HEK293 (cell line): ENCODE data around the gene CCNJL.

Experiments used
- CTCF ChIA-PET: fragments of 350-600 bp; formaldehyde crosslinking; extraction: SDS; loops from one replicate; lab custom pipeline; 2021; ENCODE audit warnings: antibody characterized with exemption; lab: Yijun Ruan, JAX
- POLR2A ChIA-PET: fragments of 300-600 bp; formaldehyde crosslinking; extraction: SDS; loops from one replicate; lab custom pipeline; 2020; ENCODE audit warnings: antibody characterized with exemption, inconsistent platforms; lab: Yijun Ruan, JAX
- H3K27ac ChIP-seq: fragments of 200-500 bp; sonication (Bioruptor generic); 2 replicates; pipeline ENCODE4 v1.5.1; 2014; ENCODE audit warnings: low read depth, low read length, control low read depth, inconsistent platforms; ENCODE audit errors: extremely low read depth
- H3K36me3 ChIP-seq, 2 experiments: fragments of 200-500 bp in 1 of 2; sonication (Bioruptor generic) in 1 of 2; 1 replicate in 1 of 2; 2 replicates in 1 of 2; pipeline ENCODE4 v1.5.1; 2014 to 2017; ENCODE audit warnings: inconsistent platforms in 2 of 2, low read length in 2 of 2; ENCODE audit not compliant: control insufficient read depth in 2 of 2, insufficient read depth in 1 of 2
- H3K4me1 ChIP-seq: fragments of 200-500 bp; sonication (Bioruptor generic); 2 replicates; pipeline ENCODE4 v1.5.1; 2014; ENCODE audit warnings: mild to moderate bottlenecking, low read length, inconsistent platforms; ENCODE audit not compliant: control insufficient read depth, insufficient read depth
- H3K4me3 ChIP-seq: 2 replicates; pipeline ENCODE4 v1.5.1; 2011; ENCODE audit warnings: low read depth, mild to moderate bottlenecking, control low read depth, low read length, moderate library complexity
- H3K9me3 ChIP-seq: fragments of 200-500 bp; sonication (Bioruptor generic); 2 replicates; pipeline ENCODE4 v1.5.1; 2014; ENCODE audit warnings: low read depth, low read length, inconsistent platforms; ENCODE audit not compliant: control insufficient read depth, insufficient read depth
- BCL11A ChIP-seq: fragments of 450-650 bp; formaldehyde crosslinking; IDR thresholded peaks from 2 replicates; pipeline ENCODE4 v1.5.1; 2016; ENCODE audit warnings: low read depth, missing biosample characterization, missing genetic modification characterization
- CTCF ChIP-seq: fragments of 450-650 bp; formaldehyde crosslinking; IDR thresholded peaks from 2 replicates; pipeline ENCODE4 v1.5.1; 2016; ENCODE audit warnings: missing biosample characterization, missing genetic modification characterization
- HIC1 ChIP-seq: fragments of 450-650 bp; formaldehyde crosslinking; IDR thresholded peaks from 2 replicates; pipeline ENCODE4 v1.5.1; 2016; ENCODE audit warnings: missing biosample characterization, missing genetic modification characterization
- KLF8 ChIP-seq: fragments of 450-650 bp; formaldehyde crosslinking; IDR thresholded peaks from 2 replicates; pipeline ENCODE4 v1.5.1; 2016; ENCODE audit warnings: missing biosample characterization, missing genetic modification characterization
- OVOL3 ChIP-seq: fragments of 450-650 bp; formaldehyde crosslinking; IDR thresholded peaks from 2 replicates; pipeline ENCODE4 v1.5.1; 2016; ENCODE audit warnings: missing biosample characterization, missing genetic modification characterization
- PRDM1 ChIP-seq: fragments of 450-650 bp; formaldehyde crosslinking; IDR thresholded peaks from 2 replicates; pipeline ENCODE4; 2016; ENCODE audit warnings: missing biosample characterization, missing genetic modification characterization
- REST ChIP-seq: fragments of 450-650 bp; formaldehyde crosslinking; IDR thresholded peaks from 2 replicates; pipeline ENCODE4 v1.5.1; 2016; ENCODE audit warnings: missing biosample characterization, missing genetic modification characterization
- SALL2 ChIP-seq: fragments of 450-650 bp; formaldehyde crosslinking; IDR thresholded peaks from 2 replicates; pipeline ENCODE4 v1.5.0; 2017; ENCODE audit warnings: missing biosample characterization, mild to moderate bottlenecking, missing genetic modification characterization, borderline replicate concordance
- SCRT2 ChIP-seq: fragments of 450-650 bp; formaldehyde crosslinking; IDR thresholded peaks from 2 replicates; pipeline ENCODE4 v1.5.1; 2016; ENCODE audit warnings: missing biosample characterization, missing genetic modification characterization
- SP7 ChIP-seq: fragments of 450-650 bp; formaldehyde crosslinking; IDR thresholded peaks from 2 replicates; pipeline ENCODE4 v1.5.1; 2016; ENCODE audit warnings: missing biosample characterization, missing genetic modification characterization
- ZBTB20 ChIP-seq: fragments of 450-650 bp; formaldehyde crosslinking; IDR thresholded peaks from 2 replicates; pipeline ENCODE4 v1.5.1; 2016; ENCODE audit warnings: missing biosample characterization, missing genetic modification characterization
- ZBTB21 ChIP-seq: fragments of 450-650 bp; formaldehyde crosslinking; IDR thresholded peaks from 2 replicates; pipeline ENCODE4 v1.5.1; 2017; ENCODE audit warnings: missing biosample characterization, missing genetic modification characterization
- ZNF146 ChIP-seq: fragments of 450-650 bp; formaldehyde crosslinking; IDR thresholded peaks from 2 replicates; pipeline ENCODE4 v1.5.1; 2016; ENCODE audit warnings: missing biosample characterization, missing genetic modification characterization
- ZNF214 ChIP-seq: fragments of 450-650 bp; formaldehyde crosslinking; IDR thresholded peaks from 2 replicates; pipeline ENCODE4 v1.5.1; 2017; ENCODE audit warnings: missing biosample characterization, mild to moderate bottlenecking, missing genetic modification characterization, borderline replicate concordance
- ZNF248 ChIP-seq: fragments of 450-650 bp; formaldehyde crosslinking; IDR thresholded peaks from 2 replicates; pipeline ENCODE4 v1.5.1; 2017; ENCODE audit warnings: missing biosample characterization, missing genetic modification characterization
- ZNF416 ChIP-seq: fragments of 450-650 bp; formaldehyde crosslinking; IDR thresholded peaks from 2 replicates; pipeline ENCODE4 v1.5.1; 2016; ENCODE audit warnings: missing biosample characterization, missing genetic modification characterization
- ZNF433 ChIP-seq: fragments of 450-650 bp; formaldehyde crosslinking; IDR thresholded peaks from 2 replicates; pipeline ENCODE4 v1.5.1; 2016; ENCODE audit warnings: missing biosample characterization, missing genetic modification characterization, low read depth
- ZNF510 ChIP-seq: fragments of 450-650 bp; formaldehyde crosslinking; IDR thresholded peaks from 2 replicates; pipeline ENCODE4 v1.5.1; 2018; ENCODE audit warnings: mild to moderate bottlenecking, missing genetic modification characterization, missing biosample characterization; ENCODE audit not compliant: insufficient replicate concordance
- ZNF529 ChIP-seq: fragments of 450-650 bp; formaldehyde crosslinking; IDR thresholded peaks from 2 replicates; pipeline ENCODE4 v1.5.1; 2017; ENCODE audit warnings: missing genetic modification characterization, missing biosample characterization; ENCODE audit not compliant: insufficient replicate concordance
- ZNF530 ChIP-seq: fragments of 450-650 bp; formaldehyde crosslinking; IDR thresholded peaks from 2 replicates; pipeline ENCODE4 v1.5.1; 2016; ENCODE audit warnings: low read depth, missing biosample characterization, missing genetic modification characterization
- ZNF610 ChIP-seq: fragments of 450-650 bp; formaldehyde crosslinking; IDR thresholded peaks from 2 replicates; pipeline ENCODE4 v1.5.1; 2016; ENCODE audit warnings: missing biosample characterization, missing genetic modification characterization, borderline replicate concordance
- ZNF626 ChIP-seq: fragments of 450-650 bp; sonication (Bioruptor Pico); formaldehyde crosslinking; IDR thresholded peaks from 2 replicates; pipeline ENCODE4 v1.5.1; 2018; ENCODE audit warnings: missing biosample characterization, missing genetic modification characterization, inconsistent platforms
- ZNF707 ChIP-seq: fragments of 450-650 bp; formaldehyde crosslinking; IDR thresholded peaks from 2 replicates; pipeline ENCODE4 v1.5.1; 2016; ENCODE audit warnings: missing biosample characterization, missing genetic modification characterization
- ZNF776 ChIP-seq: fragments of 450-650 bp; formaldehyde crosslinking; IDR thresholded peaks from 2 replicates; pipeline ENCODE4 v1.5.0; 2017; ENCODE audit warnings: missing biosample characterization, missing genetic modification characterization, borderline replicate concordance
- ZSCAN18 ChIP-seq: fragments of 450-650 bp; formaldehyde crosslinking; IDR thresholded peaks from 2 replicates; pipeline ENCODE4 v1.5.1; 2016; ENCODE audit warnings: missing biosample characterization, missing genetic modification characterization
- ZSCAN5A ChIP-seq: fragments of 450-650 bp; formaldehyde crosslinking; IDR thresholded peaks from 2 replicates; pipeline ENCODE4 v1.5.1; 2016; ENCODE audit warnings: missing biosample characterization, missing genetic modification characterization

The CCNJL gene

GRCh38 chr5:160317434-160317833 is 5.1 kb upstream of the CCNJL start:
- POLR2A ChIA-PET = no interaction called here
- TF ChIP-seq ZNF530 (tag by site-specific recombination) = no peak
- no peak for TF ChIP-seq ZSCAN5A (tag by site-specific recombination)
- TF ChIP-seq REST (tag by site-specific recombination) = no peak
- no peak for TF ChIP-seq SP7 (tag by site-specific recombination)
- TF ChIP-seq ZNF707 (tag by site-specific recombination) = no peak
- no peak for TF ChIP-seq CTCF (tag by site-specific recombination)
- no peak for TF ChIP-seq ZSCAN18 (tag by site-specific recombination)
- TF ChIP-seq ZNF626 (tag by site-specific recombination) = no peak
- TF ChIP-seq ZBTB20 (tag by site-specific recombination) = no peak
- TF ChIP-seq OVOL3 (tag by site-specific recombination) = no peak
- TF ChIP-seq ZNF510 (tag by site-specific recombination) = no peak
- TF ChIP-seq KLF8 (tag by site-specific recombination) = no peak
- no peak for TF ChIP-seq ZNF433 (tag by site-specific recombination)
- no peak for TF ChIP-seq ZBTB21 (tag by site-specific recombination)
- TF ChIP-seq, all 188 proteins: peak for 0
- CTCF ChIA-PET = no interaction called here
- no peak overlapping the region for H3K27ac ChIP-seq
- no peaks in the 10 kb centered on the region for H3K9me3 ChIP-seq
- H3K36me3 ChIP-seq = no peaks in the 10 kb centered on the region
- H3K4me1 ChIP-seq = no peaks in the 10 kb centered on the region; the same call in 1 of the 2 replicates
- H3K4me3 ChIP-seq = no peak overlapping the region

- no peaks in the 10 kb centered on the region; the same call in 1 of the 2 replicates for H3K4me1 ChIP-seq
- no peak overlapping the region for H3K4me3 ChIP-seq
- ChIA-PET CTCF (interaction anchor here (0.6 to 0.7 kb wide), 2 partner anchors 73 to 117 kb away, joined by 3 read pairs; no protein-coding TSS in a partner anchor), POLR2A (no interaction called here)
- no peaks in the 10 kb centered on the region for H3K9me3 ChIP-seq
- no peaks in the 10 kb centered on the region for H3K36me3 ChIP-seq
- no peak overlapping the region for H3K27ac ChIP-seq
- TF ChIP-seq ZNF416 (tag by site-specific recombination) (no peak), ZNF626 (tag by site-specific recombination) (no peak), SALL2 (tag by site-specific recombination) (no peak), ZNF776 (tag by site-specific recombination) (no peak), BCL11A (tag by site-specific recombination) (no peak), HIC1 (tag by site-specific recombination) (no peak), ZNF610 (tag by site-specific recombination) (no peak), ZNF529 (no peak), ZNF248 (tag by site-specific recombination) (no peak), PRDM1 (tag by site-specific recombination) (0 out of 2 replicates have a peak, but pooled peaks have one; percentile 8), ZNF214 (tag by site-specific recombination) (no peak), SP7 (tag by site-specific recombination) (peak; percentile 43; the same call in 1 of the 2 replicates), SCRT2 (tag by site-specific recombination) (peak; percentile 77), ZNF146 (tag by site-specific recombination) (no peak)
Observed at GRCh38 chr5:160315968-160316367, 3.6 kb upstream of the CCNJL start.
